ENCODE data around the gene TNFRSF25.

Gene TNFRSF25

GRCh38 chr1:6414443-6414844 lies 51.5 kb downstream of the TNFRSF25 start:
- no peak for DNase-seq

GRCh38 chr1:6412896-6413295 lies 53.1 kb downstream of the TNFRSF25 start:
- no peak for DNase-seq

Data from T-helper 9 cell (primary cell).